Right ventricle myocardium superior (tissue), 1 donor: Measurements from ENCODE around the gene KRT6C. TPM values are rescaled to one million over a fixed set of nuclear protein-coding genes. Genes with fewer than 3 reads are reported as not detected.
A peak's percentile ranks its signal among the peaks of the same experiment; 100 is the strongest.
"Not testable (repeated sequence)": the region's sequence is repeated elsewhere in the genome, so short reads cannot be mapped to it uniquely, and the experiment has no call there.

Experiments used
- ATAC-seq: fragments of 200-7000 bp; cut with Tn5 transposase; one replicate; pipeline ENCODE4 v1.9.1; 2020; ENCODE audit warnings: mild to moderate bottlenecking; ENCODE audit not compliant: poor library complexity
- DNase-seq: peaks from one replicate; pipeline ENCODE4 v3.0.0-alpha.2; 2020
- intact Hi-C: fragments of 100-400 bp; cut with DNase I; formaldehyde crosslinking; loops from one replicate; pipeline ENCODE4 v1.11.2; 2022
- total RNA-seq: library from RNA; stranded (reverse); fragmentation: NEBNext Ultra II Directional; extraction: Animal tissue kit (Norgen Biotek cat#: 25700); gene quantifications from one replicate; pipeline ENCODE4 v1.2.1, GENCODE V29; 2021
- donor health status: DM: no; HTN: yes; CAD: no; lungs with severe emphysema.

Gene KRT6C
- total RNA-seq, 1 donor from 2014 or later, result not detected

DNA sequence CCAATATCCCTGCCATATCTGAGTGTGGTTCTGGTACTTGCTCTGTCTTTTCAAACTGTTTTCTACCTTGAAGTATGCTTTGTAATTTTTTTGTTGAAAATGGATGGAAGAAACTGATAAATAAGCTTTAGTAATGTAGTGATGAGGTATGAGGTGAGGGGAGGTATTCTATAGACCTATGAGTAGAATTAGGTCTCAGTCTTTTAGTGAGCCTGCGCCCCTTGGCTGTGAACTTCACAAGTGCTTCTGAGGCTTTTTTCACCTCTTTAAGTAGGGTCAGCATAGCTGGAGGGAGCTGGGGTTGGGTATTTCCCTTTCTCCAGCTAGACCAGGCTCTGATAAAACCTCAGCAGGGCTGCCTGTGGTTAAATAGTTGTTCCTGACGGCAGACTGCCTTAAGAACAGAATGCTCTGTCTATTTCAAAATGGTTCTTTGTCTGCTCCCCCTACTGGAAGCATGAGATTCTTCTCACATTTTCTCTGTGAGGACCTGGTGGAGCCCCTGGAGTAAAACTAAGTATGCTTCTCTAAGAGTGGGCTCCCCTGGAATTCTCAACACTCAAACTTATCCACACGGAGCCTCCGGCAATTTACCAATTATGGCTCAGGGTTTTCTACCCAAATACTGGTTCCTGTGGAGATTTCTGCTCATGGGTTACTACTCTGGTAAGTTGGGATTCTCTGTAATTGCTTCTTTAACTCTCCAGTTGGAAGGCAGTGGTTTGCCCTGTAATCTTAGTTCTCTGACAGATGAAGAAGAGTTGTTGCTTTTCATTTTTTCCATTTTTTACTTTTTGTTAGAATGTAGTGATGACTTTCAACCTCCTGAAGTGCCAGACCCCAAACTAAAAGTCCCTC is 33.5 kb upstream of the KRT6C start:
- intact Hi-C loops, result loop anchor here (10.0 kb wide), 1 partner anchor 122 kb away; the partner anchor contains the start of gene KRT84
- DNase-seq, result no peak
- peak; percentile 71 for ATAC-seq

DNA sequence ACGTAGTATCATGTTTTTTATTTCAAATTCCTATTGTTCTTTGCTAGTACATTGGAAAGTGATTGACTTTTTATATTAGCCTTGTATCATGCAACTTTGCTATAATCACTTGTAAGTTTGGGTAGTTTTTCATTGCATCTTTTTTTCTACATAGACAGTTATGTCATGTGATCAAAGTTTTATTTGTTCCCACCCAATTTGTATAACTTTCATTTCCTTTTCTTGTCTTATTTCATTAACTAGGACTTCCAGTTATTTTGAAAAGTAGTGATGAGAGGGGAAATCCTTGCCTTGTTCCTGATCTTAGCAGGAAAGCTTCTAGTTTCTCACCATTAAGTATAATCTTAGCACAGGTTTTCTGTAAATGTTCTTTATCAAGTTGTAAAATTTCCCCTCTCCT is 29.3 kb upstream of the KRT6C start:
- intact Hi-C loops, result loop anchor here (10.0 kb wide), 1 partner anchor 118 kb away; the partner anchor contains the start of gene KRT84
- ATAC-seq (no peak), DNase-seq (no peak)

DNA sequence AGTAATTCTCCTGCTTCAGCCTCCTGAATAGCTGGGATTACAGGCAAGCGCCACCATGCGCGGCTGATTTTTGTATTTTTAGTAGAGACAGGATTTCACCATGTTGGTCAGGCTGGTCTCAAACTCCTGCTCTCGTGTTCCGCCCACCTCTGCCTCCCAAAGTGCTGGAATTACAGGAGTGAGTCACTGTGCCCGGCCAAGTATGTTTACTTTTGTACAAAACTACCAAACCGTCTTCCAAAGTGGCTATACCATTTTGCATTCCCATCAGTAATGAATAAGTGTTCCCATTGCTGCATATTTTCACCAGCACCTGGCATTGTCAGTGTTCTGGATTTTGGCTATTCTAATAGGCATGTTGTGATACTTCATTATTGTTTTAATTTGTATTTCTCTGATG is 27.9 kb upstream of the KRT6C start:
- ATAC-seq, result no peak
- no peak for DNase-seq
- intact Hi-C loops, result loop anchor here (10.0 kb wide), 1 partner anchor 117 kb away; the partner anchor contains the start of gene KRT84

DNA sequence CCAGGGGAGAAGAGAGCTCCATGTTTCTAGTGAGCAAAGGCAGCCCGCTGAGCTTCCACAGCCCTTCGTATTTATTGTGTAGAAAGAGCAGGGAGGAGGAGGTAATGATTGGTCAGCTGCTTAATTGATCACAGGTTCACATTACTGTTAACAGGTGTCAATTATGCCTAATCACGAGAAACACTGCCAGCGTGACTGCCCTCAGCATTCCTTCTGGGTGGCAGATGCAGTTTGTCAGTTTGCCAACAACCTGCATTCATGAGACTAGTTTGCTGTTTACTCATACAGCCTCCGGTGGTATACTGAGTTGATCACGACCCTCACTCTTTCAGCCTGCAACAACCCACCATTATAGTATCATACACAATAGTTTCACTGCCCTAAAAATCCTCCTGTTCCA is 27.0 kb upstream of the KRT6C start:
- not testable (repeated sequence) for ATAC-seq, DNase-seq
- intact Hi-C loops, result loop anchor here (10.0 kb wide), 1 partner anchor 116 kb away; the partner anchor contains the start of gene KRT84

DNA sequence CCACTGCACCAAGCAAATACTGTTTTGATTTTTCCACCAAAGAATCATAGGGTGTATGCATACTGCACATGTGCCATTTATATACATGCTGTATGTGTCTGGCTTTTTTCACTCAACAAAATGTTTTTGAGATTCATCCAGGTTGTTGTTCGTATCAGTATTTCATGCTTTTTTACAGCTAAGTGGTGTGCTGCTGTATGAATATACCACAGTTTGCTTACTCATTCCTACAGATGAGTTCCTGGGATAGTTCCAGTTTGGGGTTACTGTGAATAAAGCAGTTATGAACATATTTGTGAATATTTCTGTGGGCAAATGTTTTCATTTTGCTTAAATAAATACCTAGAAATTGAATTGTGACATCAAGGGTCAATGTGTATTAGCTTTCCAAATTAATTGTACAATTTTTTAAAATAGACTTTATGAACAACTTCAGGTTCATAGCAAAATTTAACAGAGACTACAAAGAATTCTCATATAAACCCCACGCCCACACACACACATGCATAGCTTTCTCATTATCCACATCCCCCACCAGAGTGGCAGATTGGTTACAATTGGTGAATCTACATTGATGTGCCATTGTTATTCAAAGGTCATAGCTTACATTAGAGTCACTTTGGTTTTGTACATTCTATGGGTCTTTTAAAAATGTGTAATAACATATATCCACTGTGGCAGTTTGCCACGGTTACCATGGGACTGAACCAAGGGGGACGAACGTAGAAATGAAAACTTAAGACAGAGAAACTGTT is 26.4 kb upstream of the KRT6C start:
- DNase-seq, result no peak
- no peak for ATAC-seq
- intact Hi-C loops, result loop anchor here (10.0 kb wide), 1 partner anchor 115 kb away; the partner anchor contains the start of gene KRT84

DNA sequence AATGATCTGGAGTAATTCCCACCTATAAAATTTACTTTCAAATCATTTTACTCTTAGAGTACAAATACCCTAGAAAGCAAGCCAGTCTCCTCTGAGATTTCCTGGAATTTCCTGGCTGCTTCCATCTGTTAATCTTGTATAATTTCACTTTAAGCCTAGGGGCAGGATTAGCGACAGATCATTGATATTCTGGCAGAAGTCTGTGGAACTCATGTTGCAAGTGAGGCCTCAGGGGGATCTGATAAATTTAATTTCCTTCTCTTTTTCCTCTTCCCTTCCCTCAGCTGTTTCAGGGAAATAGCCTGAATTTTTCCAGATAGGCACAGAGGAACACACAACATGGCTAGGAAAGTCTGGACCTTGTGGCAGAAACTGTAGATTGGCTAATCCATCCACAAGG is 25.3 kb upstream of the KRT6C start:
- ATAC-seq (no peak), DNase-seq (no peak)
- intact Hi-C loops, result no loop called here

DNA sequence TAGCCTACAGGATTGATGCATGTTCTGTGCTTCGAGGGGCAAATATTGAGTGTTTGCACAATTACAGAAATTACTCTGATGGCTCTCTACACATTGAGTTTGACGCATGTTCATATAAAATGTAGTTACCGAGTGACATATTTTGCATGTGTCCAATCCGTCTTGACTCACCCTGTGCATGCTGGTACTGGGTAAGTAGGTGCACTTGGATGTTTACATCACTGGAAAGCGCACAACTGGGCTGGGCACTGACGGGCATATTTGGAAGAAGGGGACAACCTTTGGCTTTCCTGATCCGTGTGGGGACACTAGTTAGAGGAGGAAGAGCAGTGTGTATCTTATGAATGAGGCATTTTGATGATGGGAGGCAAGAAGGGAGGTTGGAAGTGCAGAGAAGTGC is 24.4 kb upstream of the KRT6C start:
- no peak for ATAC-seq
- intact Hi-C loops, result no loop called here
- no peak for DNase-seq

DNA sequence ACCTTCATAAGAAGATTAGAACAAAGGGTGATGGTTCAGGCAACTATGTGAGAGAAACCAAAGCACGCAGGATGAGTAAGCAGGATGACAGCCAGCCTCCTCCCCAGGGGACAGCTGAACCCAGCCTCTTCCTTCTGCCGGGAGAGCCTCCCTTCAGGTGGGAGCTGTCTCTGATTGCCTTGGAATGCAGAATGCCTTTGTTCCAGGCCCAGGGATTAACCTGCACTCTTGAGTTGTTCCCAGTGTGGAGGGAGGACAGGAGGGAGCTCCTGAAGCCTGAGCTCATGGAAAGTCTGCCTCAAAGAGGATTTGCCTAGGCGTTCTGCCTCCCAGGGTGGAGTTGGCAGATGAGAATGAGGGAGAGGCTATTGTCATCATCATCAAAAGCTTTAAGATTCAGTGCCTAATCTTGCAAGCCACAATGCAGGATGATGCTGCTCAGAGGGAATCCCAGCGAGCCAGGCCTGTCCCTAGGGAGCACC is 23.0 kb upstream of the KRT6C start:
- DNase-seq (no peak), ATAC-seq (no peak)
- intact Hi-C loops, result no loop called here

DNA sequence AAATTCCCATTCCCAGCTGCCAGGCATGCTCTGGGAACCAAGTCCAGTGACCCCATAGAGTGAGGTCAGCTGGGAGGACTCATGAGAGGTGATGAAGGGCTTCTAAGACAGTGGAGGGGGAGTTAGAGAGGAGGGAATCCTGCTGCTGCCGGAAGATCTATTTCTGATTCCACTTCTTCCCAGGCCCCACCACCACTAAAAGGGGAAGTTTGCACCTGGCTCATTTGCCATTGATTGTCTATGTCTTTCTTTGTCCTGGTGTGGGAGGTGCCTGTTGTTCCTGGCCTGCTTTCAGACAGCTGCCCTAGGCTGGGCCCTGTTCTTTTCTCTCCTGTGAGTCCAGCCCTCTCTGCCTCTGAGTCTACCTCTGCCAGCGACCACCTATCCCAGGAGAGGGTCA is 22.4 kb upstream of the KRT6C start:
- ATAC-seq (peak; percentile 24), DNase-seq (no peak)
- intact Hi-C loops, result no loop called here

DNA sequence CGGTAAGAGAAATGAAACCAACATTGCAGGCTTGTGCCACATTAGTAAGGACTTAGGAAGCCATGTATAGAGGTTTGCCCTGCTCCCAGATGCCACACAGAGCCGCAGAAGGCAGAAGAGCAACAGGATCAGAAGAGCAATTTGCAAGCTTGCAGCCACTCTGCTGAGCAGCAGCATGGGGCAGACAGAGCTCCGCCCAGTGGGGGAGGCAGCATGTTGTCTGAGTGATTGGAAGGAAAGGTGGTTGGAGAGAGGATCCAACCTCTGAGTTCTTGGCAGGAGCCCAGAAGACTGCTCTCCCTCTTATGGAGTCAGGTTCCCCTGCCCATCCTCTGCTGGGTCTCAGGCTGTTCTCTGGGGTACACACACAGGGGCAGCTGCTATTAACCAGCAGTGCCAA is 21.8 kb upstream of the KRT6C start:
- DNase-seq (no peak), ATAC-seq (no peak)
- intact Hi-C loops, result no loop called here

DNA sequence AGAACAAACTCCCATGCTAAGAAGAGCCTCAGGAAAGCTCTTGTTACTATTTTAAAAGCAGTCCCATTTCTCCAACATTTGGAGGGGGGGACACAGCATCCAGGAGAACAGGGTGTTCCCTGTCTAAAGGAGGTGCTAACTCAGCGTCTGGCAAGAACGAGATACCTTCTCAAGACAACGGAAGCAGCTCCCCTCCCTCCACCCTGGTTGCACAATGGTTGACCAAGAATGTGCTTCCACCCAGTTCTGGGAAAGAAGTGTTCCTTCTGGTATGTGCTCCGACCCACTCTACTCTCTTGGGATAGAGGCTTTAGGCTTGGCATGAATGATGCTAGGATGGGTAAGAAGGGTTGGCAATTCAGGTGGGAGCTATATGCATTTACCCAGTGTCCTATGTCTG is 20.9 kb upstream of the KRT6C start:
- ATAC-seq, result peak; percentile 73
- intact Hi-C loops, result no loop called here
- peak; percentile 60 for DNase-seq

DNA sequence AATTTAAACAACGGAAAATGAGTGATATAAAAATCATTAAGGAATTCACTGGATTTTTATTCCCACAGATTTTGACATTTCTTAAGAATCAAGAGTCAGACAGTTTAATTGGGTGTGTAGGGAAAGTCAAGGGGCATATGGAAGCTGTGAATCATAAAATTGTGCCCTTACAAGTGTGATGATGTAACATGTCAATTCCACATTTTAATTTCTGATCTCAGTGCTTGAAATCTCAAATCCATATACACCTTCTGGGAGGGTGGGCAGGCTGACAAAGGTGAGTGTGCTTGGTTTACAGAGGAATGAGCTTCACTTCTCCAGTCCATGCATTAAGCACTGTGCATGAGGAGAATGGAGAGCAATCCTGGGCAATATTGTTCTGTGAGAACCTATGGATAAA is 20.5 kb upstream of the KRT6C start:
- no peak for ATAC-seq
- DNase-seq, result no peak
- intact Hi-C loops, result no loop called here

DNA sequence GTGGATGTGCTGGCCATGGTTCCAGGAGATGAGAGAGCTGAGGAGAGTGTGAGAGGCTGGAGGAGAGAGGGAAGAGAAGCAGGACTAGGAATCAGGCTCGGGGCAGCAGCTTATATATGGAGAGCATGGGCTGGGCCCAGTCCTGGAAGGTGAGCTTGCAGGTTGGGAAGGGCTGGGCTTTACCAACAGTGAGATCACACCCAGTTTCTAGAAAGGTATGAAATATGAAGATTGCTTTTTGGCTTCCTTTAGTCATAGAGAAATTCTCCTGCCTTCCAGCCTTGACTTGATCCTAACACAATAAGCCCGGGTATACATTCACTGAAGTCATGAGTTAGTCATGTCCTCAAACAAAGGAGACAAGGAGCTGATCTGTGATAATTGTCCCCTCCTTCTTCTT is 19.6 kb upstream of the KRT6C start, which contains the start of gene KRT6A:
Gene KRT6A (minus strand): TSS at position 86 of the 400 bp plus-strand sequence. CDS start 69 bp downstream, at position 17.
- DNase-seq, result no peak
- ATAC-seq, result no peak
- intact Hi-C loops, result no loop called here

DNA sequence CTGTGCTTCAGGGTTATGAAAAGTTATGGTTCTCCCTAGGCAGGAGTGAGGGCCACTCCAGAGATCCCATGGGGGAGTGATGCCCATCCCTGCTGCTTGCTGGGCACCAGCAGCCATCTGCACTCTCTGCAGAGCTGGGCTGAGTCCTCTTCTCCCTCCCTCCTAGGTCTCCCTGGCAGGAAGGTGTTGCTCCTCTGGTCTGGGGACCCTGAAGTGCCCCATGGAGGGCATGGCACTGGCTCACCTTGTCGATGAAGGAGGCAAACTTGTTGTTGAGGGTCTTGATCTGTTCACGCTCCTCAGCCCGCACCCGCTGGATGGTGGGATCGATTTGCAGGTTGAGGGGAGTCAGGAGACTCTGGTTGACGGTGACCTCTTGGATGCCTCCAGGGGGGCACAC is 18.8 kb upstream of the KRT6C start:
- DNase-seq, intact Hi-C loops, ATAC-seq: not testable (repeated sequence)

DNA sequence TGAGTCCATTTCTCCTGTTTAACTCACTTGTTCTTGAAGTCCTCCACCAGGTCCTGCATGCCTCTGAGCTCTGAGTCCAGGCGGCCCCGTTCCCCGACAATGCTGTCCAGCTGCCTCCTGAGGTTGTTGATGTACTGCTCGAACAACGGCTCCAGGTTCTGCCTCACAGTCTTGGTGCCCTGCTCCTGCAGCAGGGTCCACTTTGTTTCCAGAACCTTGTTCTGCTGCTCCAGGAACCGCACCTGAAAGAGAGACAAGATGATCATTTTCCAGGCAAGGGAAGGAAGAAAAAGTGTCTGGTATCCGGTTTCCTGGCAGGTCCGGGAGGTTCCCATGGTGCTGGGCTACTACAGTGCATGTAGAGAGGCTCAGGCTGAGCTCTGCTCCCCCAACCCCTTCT is 17.9 kb upstream of the KRT6C start:
- intact Hi-C loops, DNase-seq, ATAC-seq: not testable (repeated sequence)

DNA sequence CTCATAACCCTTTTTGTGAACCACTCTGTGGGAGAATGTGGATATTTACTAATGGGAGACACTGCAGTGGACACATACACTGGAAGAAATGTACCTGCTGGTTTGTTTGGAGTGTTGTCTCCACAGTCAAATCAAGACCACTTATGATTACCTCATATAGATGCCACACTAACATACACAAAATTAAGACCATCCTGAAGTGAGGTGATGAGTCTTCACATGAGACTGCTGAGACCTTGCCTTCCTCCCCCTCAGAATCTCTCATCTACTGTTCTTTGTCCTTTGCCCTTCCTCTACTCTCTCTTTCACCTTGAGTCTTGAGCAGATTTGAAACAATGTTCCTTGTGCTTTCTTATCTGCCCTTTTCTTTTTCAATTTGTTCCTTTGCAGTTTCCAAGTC is 15.1 kb upstream of the KRT6C start:
- no peak for DNase-seq
- intact Hi-C loops, result no loop called here
- no peak for ATAC-seq

DNA sequence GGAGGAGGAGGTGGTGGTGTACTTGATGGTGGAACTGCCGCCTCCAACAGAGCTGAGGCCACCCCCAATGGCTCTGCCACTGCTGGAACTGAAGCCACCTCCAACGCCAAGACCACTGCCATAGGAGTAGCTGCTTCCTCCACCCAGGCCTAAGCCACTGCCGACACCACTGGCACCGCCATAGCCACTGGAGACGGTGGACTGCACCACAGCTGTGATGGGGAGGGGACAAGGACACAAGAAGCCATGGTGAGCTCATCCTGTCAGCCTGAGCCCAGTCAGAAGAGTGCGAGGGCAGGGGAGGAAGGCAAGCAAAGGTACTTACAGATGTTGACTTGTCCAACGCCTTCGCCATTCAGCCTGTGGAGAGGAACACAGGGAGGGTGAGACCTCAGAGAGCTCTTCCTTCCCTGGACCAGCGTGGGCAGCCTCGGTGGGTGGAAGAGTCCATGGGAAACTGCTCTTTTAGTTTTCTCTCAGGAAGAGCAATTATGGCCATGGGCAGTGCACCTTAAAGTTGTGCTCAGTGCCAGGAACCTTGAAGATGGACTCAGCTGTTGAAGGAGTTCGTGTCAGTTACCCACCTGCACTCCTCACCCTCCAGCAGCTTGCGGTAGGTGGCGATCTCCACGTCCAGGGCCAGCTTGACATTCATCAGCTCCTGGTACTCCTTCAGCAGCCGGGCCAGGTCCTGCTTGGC is 14.3 kb upstream of the KRT6C start:
- DNase-seq, ATAC-seq, intact Hi-C loops: not testable (repeated sequence)

DNA sequence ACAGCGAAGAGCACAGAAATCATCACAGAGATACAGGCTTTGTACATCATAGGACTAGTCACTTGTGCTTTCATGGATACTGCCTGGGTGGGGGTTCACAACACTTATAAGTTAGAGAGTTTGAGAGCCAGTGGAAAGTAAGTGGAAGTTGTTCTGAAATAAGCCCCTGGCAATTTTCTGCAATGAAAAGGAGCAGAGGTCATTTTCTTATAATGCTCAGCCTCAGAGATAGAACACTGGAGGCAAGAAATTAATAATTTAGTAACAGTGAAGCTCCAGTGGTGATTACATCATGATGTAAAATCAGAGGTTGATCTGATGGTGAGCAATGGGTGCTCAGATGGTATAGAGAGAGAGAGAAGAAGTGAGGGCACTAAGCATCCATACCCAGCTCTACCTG is 13.6 kb upstream of the KRT6C start:
- DNase-seq (no peak), ATAC-seq (no peak)
- intact Hi-C loops, result no loop called here
